ENCODE data around the gene CYLD.
A peak's percentile ranks its signal among the peaks of the same experiment; 100 is the strongest.

The CYLD gene

GRCh38 chr16:50789757-50790156 lies 47.9 kb downstream of the CYLD start:
- no peak for DNase-seq

- no peak for DNase-seq
Observed at GRCh38 chr16:50791522-50791921, 49.6 kb downstream of the CYLD start.

GRCh38 chr16:50796829-50797228 lies 54.9 kb downstream of the CYLD start:
- DNase-seq, result no peak

GRCh38 chr16:50797456-50797855 lies 55.6 kb downstream of the CYLD start:
- DNase-seq, result no peak

GRCh38 chr16:50800074-50800473 lies 58.2 kb downstream of the CYLD start:
- no peak for DNase-seq

- DNase-seq, result no peak
Observed at GRCh38 chr16:50801036-50801435, 59.1 kb downstream of the CYLD start.

GRCh38 chr16:50802000-50802399 lies 60.1 kb downstream of the CYLD start:
- no peak for DNase-seq

GRCh38 chr16:50802961-50803360 lies 61.1 kb downstream of the CYLD start:
- DNase-seq, result no peak

GRCh38 chr16:50804290-50804907 lies 62.5 kb downstream of the CYLD start:
- no peak for DNase-seq

- peak; percentile 71 to 84 for DNase-seq
Observed at GRCh38 chr16:50806099-50807062, 64.5 kb downstream of the CYLD start.

GRCh38 chr16:50808929-50809538 lies 67.1 kb downstream of the CYLD start:
- DNase-seq, result no peak

- no peak for DNase-seq
Observed at GRCh38 chr16:50809561-50809960, 67.7 kb downstream of the CYLD start.

GRCh38 chr16:50810241-50810965 lies 68.5 kb downstream of the CYLD start:
- DNase-seq, result no peak

- DNase-seq, result no peak
Observed at GRCh38 chr16:50812046-50812445, 70.2 kb downstream of the CYLD start.

- no peak for DNase-seq
Observed at GRCh38 chr16:50812876-50813466, 71.1 kb downstream of the CYLD start.

- DNase-seq, result no peak
Observed at GRCh38 chr16:50814052-50814451, 72.2 kb downstream of the CYLD start.

GRCh38 chr16:50814541-50814940 lies 72.7 kb downstream of the CYLD start:
- DNase-seq, result no peak

- no peak for DNase-seq
Observed at GRCh38 chr16:50815382-50815781, 73.5 kb downstream of the CYLD start.

- no peak for DNase-seq
Observed at GRCh38 chr16:50816901-50817555, 75.1 kb downstream of the CYLD start.

- no peak for DNase-seq
Observed at GRCh38 chr16:50818380-50818779, 76.5 kb downstream of the CYLD start.

GRCh38 chr16:50819706-50820105 lies 77.8 kb downstream of the CYLD start:
- no peak for DNase-seq

GRCh38 chr16:50820225-50820624 lies 78.3 kb downstream of the CYLD start:
- no peak for DNase-seq

Measured in bone marrow (tissue), 2 donors.